Cardiac muscle cell (in vitro differentiated cells and primary cell): ENCODE data around the gene CCDC12. TPM values are rescaled to one million over a fixed set of nuclear protein-coding genes. Genes with fewer than 3 reads are reported as not detected.

Experiments
- DNase-seq, 2 donors: peaks; one replicate each; pipeline versions ENCODE4 v3.0.0 to v3.0.0-alpha.2; 2010 to 2017; ENCODE audit warnings: low read depth in 1 of 2, low spot score in 1 of 2
- H3K27ac ChIP-seq: fragments of 200-600 bp; sonication (generic); 2 replicates; pipeline ENCODE4 v1.5.1; 2016
- H3K27me3 ChIP-seq: fragments of 200-600 bp; sonication (generic); 2 replicates; pipeline ENCODE4 v1.6.0; 2016; ENCODE audit warnings: control low read depth
- H3K36me3 ChIP-seq: fragments of 200-600 bp; sonication (generic); 2 replicates; pipeline ENCODE4 v1.5.1; 2016; ENCODE audit warnings: control low read depth
- H3K4me1 ChIP-seq: fragments of 200-600 bp; sonication (generic); 2 replicates; pipeline ENCODE4 v1.8.1; 2017; ENCODE audit warnings: low read depth, mild to moderate bottlenecking, mixed run types
- H3K4me3 ChIP-seq: fragments of 200-600 bp; sonication (generic); 2 replicates; pipeline ENCODE4 v1.5.1; 2016; ENCODE audit warnings: mild to moderate bottlenecking
- H3K9me3 ChIP-seq: fragments of 200-600 bp; sonication (generic); 2 replicates; pipeline ENCODE4 v1.5.1; 2017; ENCODE audit warnings: low read depth, mild to moderate bottlenecking, control low read depth
- CTCF ChIP-seq: IDR thresholded peaks from 2 replicates; pipeline ENCODE4 v1.5.1; 2012; ENCODE audit warnings: low read depth, mild to moderate bottlenecking, low read length
- polyA plus RNA-seq: library from polyadenylated mRNA; unstranded; fragments of >200 nt; fragmentation: Nextera tagmentation; extraction: Ambion mirVana; gene quantifications from 2 replicates; pipeline ENCODE4 v1.2.1, GENCODE V29; 2016
- total RNA-seq: library from RNA; depleted of rRNA; stranded (reverse); fragments of >200 nt; gene quantifications from 2 replicates; pipeline ENCODE4 v1.2.3, GENCODE V29; 2016

The CCDC12 gene
- total and polyA plus RNA-seq, 2 experiments from 2014 or later: 53.8 to 73.1 TPM

GRCh38 chr3:46999516-47000197, 23.1 kb upstream of the CCDC12 start:
- Histone ChIP-seq H3K9me3 (no peaks in the 10 kb centered on the region), H3K27me3 (no peaks in the 10 kb centered on the region), H3K4me3 (no peak overlapping the region), H3K4me1 (no peaks in the 10 kb centered on the region), H3K36me3 (no peaks in the 10 kb centered on the region), H3K27ac (no peak overlapping the region)
- no peak for DNase-seq
- TF ChIP-seq CTCF: no peak

- Histone ChIP-seq H3K27me3 (no peaks in the 10 kb centered on the region), H3K4me3 (no peak overlapping the region), H3K27ac (no peak overlapping the region), H3K9me3 (no peaks in the 10 kb centered on the region), H3K36me3 (no peaks in the 10 kb centered on the region), H3K4me1 (no peaks in the 10 kb centered on the region)
- DNase-seq: no peak
- no peak for TF ChIP-seq CTCF
Measured at GRCh38 chr3:46998852-46999515, 22.4 kb upstream of the CCDC12 start.

GRCh38 chr3:46998121-46998851, 21.7 kb upstream of the CCDC12 start:
- H3K9me3 ChIP-seq: no peaks in the 10 kb centered on the region
- no peak overlapping the region for H3K4me3 ChIP-seq
- DNase-seq: peak; percentile 68 to 81
- H3K27ac ChIP-seq: no peak overlapping the region
- no peaks in the 10 kb centered on the region for H3K36me3 ChIP-seq
- peak; percentile 76 for TF ChIP-seq CTCF
- H3K4me1 ChIP-seq: no peaks in the 10 kb centered on the region
- no peaks in the 10 kb centered on the region for H3K27me3 ChIP-seq

GRCh38 chr3:46997453-46998091, 21.0 kb upstream of the CCDC12 start:
- H3K4me3 ChIP-seq: no peak overlapping the region
- H3K4me1 ChIP-seq: no peaks in the 10 kb centered on the region
- H3K9me3 ChIP-seq: no peaks in the 10 kb centered on the region
- no peak overlapping the region for H3K27ac ChIP-seq
- DNase-seq: no peak
- TF ChIP-seq CTCF: no peak
- H3K27me3 ChIP-seq: no peaks in the 10 kb centered on the region
- no peaks in the 10 kb centered on the region for H3K36me3 ChIP-seq

- no peaks in the 10 kb centered on the region for H3K9me3 ChIP-seq
- H3K27ac ChIP-seq: no peak overlapping the region
- H3K27me3 ChIP-seq: no peaks in the 10 kb centered on the region
- no peaks in the 10 kb centered on the region for H3K36me3 ChIP-seq
- no peak for DNase-seq
- TF ChIP-seq CTCF: no peak
- H3K4me1 ChIP-seq: no peaks in the 10 kb centered on the region
- H3K4me3 ChIP-seq: no peak overlapping the region
Measured at GRCh38 chr3:46996689-46997452, 20.3 kb upstream of the CCDC12 start.
